GM12878 (cell line): Measurements from ENCODE around the gene SATL1. TPM values are rescaled to one million over a fixed set of nuclear protein-coding genes. Genes with fewer than 3 reads are reported as not detected.

ENCODE experiments used
- ATAC-seq: fragments of 200-7000 bp; cut with Tn5 transposase; 3 replicates; pipeline ENCODE4 v1.9.1; 2020; ENCODE audit warnings: mild to moderate bottlenecking, moderate library complexity
- BruUV-seq: library from RNA; stranded (reverse); fragments of 400-500 nt; replicated peaks from 2 replicates; lab custom pipeline; 2021; lab: Mats Ljungman, UMichigan
- CTCF ChIA-PET: fragments of 300-600 bp; sonication (Branson Sonifier 250); formaldehyde crosslinking; extraction: SDS; loops from one replicate; lab custom pipeline; 2021; ENCODE audit warnings: inconsistent platforms; lab: Yijun Ruan, JAX
- POLR2A ChIA-PET: fragments of 350-600 bp; formaldehyde crosslinking; extraction: SDS; loops from one replicate; lab custom pipeline; 2021; ENCODE audit warnings: inconsistent platforms; lab: Charles Lee
- RAD21 ChIA-PET: fragments of 300-600 bp; sonication (Branson Sonifier 250); formaldehyde crosslinking; loops from one replicate; lab custom pipeline; 2023; ENCODE audit warnings: antibody characterized with exemption; ENCODE audit not compliant: unreplicated experiment; lab: Charles Lee
- SMC1A ChIA-PET: fragments of 300-600 bp; sonication (Branson Sonifier 250); formaldehyde crosslinking; loops from one replicate; lab custom pipeline; 2023; ENCODE audit not compliant: unreplicated experiment, uncharacterized antibody; lab: Charles Lee
- DNase-seq: peaks from one replicate; pipeline ENCODE4 v3.0.0-alpha.2; 2011; ENCODE audit warnings: low read depth, low spot score
- FAIRE-seq: peaks from 3 replicates; lab custom pipeline; 2011; peaks lifted over from hg19 to GRCh38; lab: Jason Lieb, UNC
- H2AFZ ChIP-seq: 2 replicates; pipeline ENCODE4 v1.6.0; 2011; ENCODE audit warnings: low read depth, low read length, control low read depth; ENCODE audit not compliant: control insufficient read depth
- H3K27ac ChIP-seq: 2 replicates; pipeline ENCODE4 v1.5.1; 2011; ENCODE audit warnings: control low read depth; ENCODE audit not compliant: control insufficient read depth, insufficient read depth
- H3K27me3 ChIP-seq, 2 experiments: replicated peaks in 1 of 2; 2 replicates each; pipeline versions ENCODE4 v1.6.0 to v1.6.1; 2011; ENCODE audit warnings: low read length in 1 of 2; ENCODE audit not compliant: control insufficient read depth in 2 of 2, insufficient read depth in 2 of 2
- H3K36me3 ChIP-seq, 2 experiments: 2 replicates each; pipeline ENCODE4 v1.5.1; 2011; ENCODE audit warnings: low read length in 1 of 2; ENCODE audit not compliant: control insufficient read depth in 2 of 2, insufficient read depth in 2 of 2
- H3K4me1 ChIP-seq: 2 replicates; pipeline ENCODE4 v1.6.1; 2011; ENCODE audit warnings: mild to moderate bottlenecking, low read length, moderate library complexity, mixed read lengths; ENCODE audit not compliant: control insufficient read depth, insufficient read depth
- H3K4me2 ChIP-seq: 2 replicates; pipeline ENCODE4 v1.6.0; 2011; ENCODE audit warnings: control low read depth; ENCODE audit not compliant: control insufficient read depth, insufficient read depth
- H3K4me3 ChIP-seq: fragments of 200-600 bp; sonication (generic); 2 replicates; pipeline ENCODE4 v1.5.1; 2016
- H3K79me2 ChIP-seq: 2 replicates; pipeline ENCODE4 v1.6.0; 2011; ENCODE audit warnings: low read length; ENCODE audit not compliant: control insufficient read depth, insufficient read depth
- H3K9ac ChIP-seq: 2 replicates; pipeline ENCODE4 v1.8.0; 2011; ENCODE audit warnings: low read length, control low read depth, mixed read lengths; ENCODE audit not compliant: control insufficient read depth, insufficient read depth
- H3K9me3 ChIP-seq: replicated peaks from 3 replicates; pipeline ENCODE4 v1.5.1; 2011; ENCODE audit warnings: mild to moderate bottlenecking, low read length; ENCODE audit not compliant: control insufficient read depth, insufficient read depth
- H4K20me1 ChIP-seq: 2 replicates; pipeline ENCODE4 v1.6.0; 2011; ENCODE audit not compliant: control insufficient read depth, insufficient read depth
- ASH2L ChIP-seq: fragments of 300-600, 200-600 bp; sonication (generic); IDR thresholded peaks from 2 replicates; pipeline ENCODE4 v1.6.1; 2017; ENCODE audit warnings: low read depth, mild to moderate bottlenecking, borderline replicate concordance
- BACH1 ChIP-seq: fragments of 450-650 bp; IDR thresholded peaks from 2 replicates; pipeline ENCODE4 v1.6.1; 2017; ENCODE audit warnings: mild to moderate bottlenecking, borderline replicate concordance
- CHD1 ChIP-seq: IDR thresholded peaks from 2 replicates; pipeline ENCODE4 v1.6.1; 2012; ENCODE audit warnings: low read depth, low read length, improper control_type of control experiment
- HDGF ChIP-seq: fragments of 450-650 bp; IDR thresholded peaks from 2 replicates; pipeline ENCODE4 v1.6.1; 2016; ENCODE audit warnings: antibody characterized with exemption
- LARP7 ChIP-seq: fragments of 450-650 bp; IDR thresholded peaks from 2 replicates; pipeline ENCODE4 v1.6.1; 2017; ENCODE audit warnings: mild to moderate bottlenecking
- MXI1 ChIP-seq: fragments of 150-350 bp; IDR thresholded peaks from 2 replicates; pipeline ENCODE4 v1.6.1; 2011; ENCODE audit warnings: low read depth, mild to moderate bottlenecking, inconsistent platforms, low read length, improper control_type of control experiment
- NR2F1 ChIP-seq: fragments of 450-650 bp; conservative IDR thresholded peaks from 2 replicates; pipeline ENCODE4 v1.6.1; 2017; ENCODE audit warnings: mild to moderate bottlenecking
- SREBF2 ChIP-seq: IDR thresholded peaks from 2 replicates; pipeline ENCODE4 v1.6.1; 2012; ENCODE audit warnings: mild to moderate bottlenecking, low read length
- USF1 ChIP-seq: IDR thresholded peaks from 2 replicates; pipeline ENCODE4 v1.6.1; 2011; ENCODE audit warnings: borderline replicate concordance, low read depth, mild to moderate bottlenecking, moderate library complexity, mixed read lengths, low read length; ENCODE audit not compliant: insufficient read depth; ENCODE audit errors: extremely low read length
- YBX1 ChIP-seq: fragments of 450-650 bp; IDR thresholded peaks from 2 replicates; pipeline ENCODE4 v1.6.1; 2016; ENCODE audit warnings: antibody characterized with exemption
- ZBTB33 ChIP-seq: fragments of 450-650 bp; IDR thresholded peaks from 2 replicates; pipeline ENCODE4 v1.6.1; 2017; ENCODE audit warnings: mild to moderate bottlenecking
- ZNF274 ChIP-seq: IDR thresholded peaks from one replicate; pipeline ENCODE4 v1.8.0; 2011; ENCODE audit not compliant: insufficient read length, insufficient read depth
- WGBS: methylation state at CpG from one replicate; pipeline ENCODE4 v1.1.6; 2016; ENCODE audit warnings: low lambda C conversion rate; ENCODE audit not compliant: insufficient replicate concordance, insufficient coverage; ENCODE audit errors: missing lambda C conversion rate; 5-methylcytosine and 5-hydroxymethylcytosine counted together
- in situ Hi-C: fragments of 300-500 bp; cut with MboI; formaldehyde crosslinking; loops from 9 replicates; pipeline ENCODE4 v1.14.3; 2018; ENCODE audit warnings: mixed read lengths
- intact Hi-C: fragments of 100-400 bp; cut with micrococcal nuclease; formaldehyde crosslinking; loops from one replicate; pipeline ENCODE4 v1.14.2; 2022; ENCODE audit not compliant: unreplicated experiment
- polyA plus RNA-seq, 11 experiments: library from polyadenylated mRNA; depleted of rRNA in 4 of 11; unstranded in 6 of 11; stranded (reverse) in 5 of 11; fragments of >200 nt; fragmentation: Nextera tagmentation in 4 of 11; fragmentation: Illumina TruSeq in 1 of 11; extraction: Ambion mirVana in 4 of 11; extraction: Trizol in 1 of 11; gene quantifications; 1 replicate in 1 of 11; 2 replicates in 10 of 11; pipeline versions ENCODE4 v1.2.1 to v1.2.3, GENCODE V29; 2011 to 2016; ENCODE audit warnings: inconsistent platforms in 2 of 11, missing spikeins in 2 of 11, low read depth in 1 of 11
- total RNA-seq, 4 experiments: library from RNA; depleted of rRNA in 3 of 4; stranded (reverse); fragments of >200 nt in 3 of 4; fragmentation: Illumina TruSeq in 1 of 4; extraction: Trizol in 1 of 4; gene quantifications; 2 replicates each; pipeline versions ENCODE4 v1.2.1 to v1.2.3, GENCODE V29; 2013 to 2021

SATL1 gene
- total and polyA plus RNA-seq, 10 of the 15 experiments (the other 5 are each of a cell fraction or from before 2014, with no cell fraction given) = 0.01 TPM; not detected in 9

- Histone ChIP-seq H4K20me1 (no peaks in the 10 kb centered on the region), H3K9me3 (no peaks in the 10 kb centered on the region), H3K4me1 (no peaks in the 10 kb centered on the region), H3K4me3 (no peak overlapping the region), H3K27me3 (no peaks in the 10 kb centered on the region), H3K4me2 (no peak overlapping the region), H2AFZ (no peak overlapping the region), H3K36me3 (no peaks in the 10 kb centered on the region), H3K9ac (no peak overlapping the region), H3K27ac (no peak overlapping the region), H3K79me2 (no peaks in the 10 kb centered on the region)
- ChIA-PET CTCF (no interaction called here), RAD21 (no interaction called here), SMC1A (no interaction called here), POLR2A (no interaction called here)
- 7% methylated on average over 1 of the region's 1 CpG for WGBS
- no peak for FAIRE-seq
- no TSS peak for BruUV-seq
- TF ChIP-seq LARP7 (no peak), MXI1 (no peak), YBX1 (no peak), ASH2L (no peak), SREBF2 (no peak), HDGF (no peak), USF1 (no peak), BACH1 (no peak), ZNF274 (no peak), NR2F1 (no peak), CHD1 (no peak), ZBTB33 (no peak)
- ATAC-seq = no peak
- in situ Hi-C loops = no loop called here
- intact Hi-C loops = no loop called here
- no peak for DNase-seq
Measured at GRCh38 chrX:85196319-85196718, 47.3 kb downstream of the SATL1 start.
